Endothelial cell of umbilical vein (primary cell): Measurements from ENCODE around the gene PCED1B. TPM values are rescaled to one million over a fixed set of nuclear protein-coding genes. Genes with fewer than 3 reads are reported as not detected.

Experiments
- BruUV-seq: library from RNA; stranded (reverse); fragments of 400-500 nt; replicated peaks from 2 replicates; lab custom pipeline; 2021; lab: Mats Ljungman, UMichigan
- CTCF ChIA-PET: fragments of 300-600, 350-600 bp; sonication (Branson Sonifier 250); formaldehyde crosslinking; loops from one replicate; lab custom pipeline; 2021; ENCODE audit warnings: antibody characterized with exemption, inconsistent platforms; lab: Charles Lee
- POLR2A ChIA-PET: fragments of 300-600, 350-600 bp; sonication (Branson Sonifier 250); formaldehyde crosslinking; loops from one replicate; lab custom pipeline; 2021; ENCODE audit warnings: antibody characterized with exemption, inconsistent platforms; lab: Charles Lee
- DNase-seq: peaks from one replicate; pipeline ENCODE4 v3.0.0-alpha.2; 2011; ENCODE audit warnings: low read depth, low spot score
- FAIRE-seq: peaks from 2 replicates; lab custom pipeline; 2011; peaks lifted over from hg19 to GRCh38; lab: Jason Lieb, UNC
- H2AFZ ChIP-seq: 2 replicates; pipeline ENCODE4 v1.6.0; 2012; ENCODE audit warnings: low read depth, low read length, control low read depth, inconsistent platforms
- H3K27ac ChIP-seq: 2 replicates; pipeline ENCODE4 v1.5.1; 2011; ENCODE audit warnings: low read depth, mild to moderate bottlenecking, control low read depth, low read length, moderate library complexity; ENCODE audit not compliant: insufficient read depth
- H3K27me3 ChIP-seq, 2 experiments: 2 replicates each; pipeline versions ENCODE4 v1.6.0 to v1.6.1; 2011; ENCODE audit warnings: low read length in 2 of 2, mixed read lengths in 1 of 2; ENCODE audit not compliant: control insufficient read depth in 2 of 2, insufficient read depth in 2 of 2
- H3K36me3 ChIP-seq, 2 experiments: 2 replicates in 1 of 2; 3 replicates in 1 of 2; pipeline ENCODE4 v1.5.1; 2011; ENCODE audit warnings: low read length in 2 of 2, mild to moderate bottlenecking in 1 of 2, moderate library complexity in 1 of 2; ENCODE audit not compliant: control insufficient read depth in 2 of 2, insufficient read depth in 2 of 2; ENCODE audit errors: extremely low read depth in 1 of 2
- H3K4me1 ChIP-seq: 3 replicates; pipeline ENCODE4 v1.5.1; 2011; ENCODE audit warnings: mild to moderate bottlenecking, low read length; ENCODE audit not compliant: control insufficient read depth, insufficient read depth; ENCODE audit errors: extremely low read depth
- H3K4me2 ChIP-seq: 2 replicates; pipeline ENCODE4 v1.6.1; 2011; ENCODE audit warnings: low read length, control low read depth, mixed read lengths; ENCODE audit not compliant: insufficient read depth
- H3K4me3 ChIP-seq, 3 experiments: fragments of 200-600 bp in 1 of 3; sonication (generic), shearing (Covaris generic) in 1 of 3; replicated peaks in 1 of 3; 2 replicates each; pipeline ENCODE4 v1.5.1; 2011 to 2016; ENCODE audit warnings: control low read depth in 3 of 3, low read length in 3 of 3, mild to moderate bottlenecking in 2 of 3, inconsistent platforms in 1 of 3, low read depth in 1 of 3, moderate library complexity in 1 of 3; ENCODE audit not compliant: insufficient read depth in 1 of 3
- H3K79me2 ChIP-seq: 2 replicates; pipeline ENCODE4 v1.6.0; 2012; ENCODE audit warnings: low read length, inconsistent platforms; ENCODE audit not compliant: control insufficient read depth, insufficient read depth
- H3K9ac ChIP-seq: replicated peaks from 2 replicates; pipeline ENCODE3; 2011; ENCODE audit warnings: low read length, control low read depth; ENCODE audit not compliant: insufficient read depth; ENCODE audit errors: extremely low read depth
- H3K9me1 ChIP-seq: replicated peaks from 3 replicates; pipeline ENCODE4 v1.6.0; 2011; ENCODE audit warnings: mild to moderate bottlenecking, low read length; ENCODE audit not compliant: control insufficient read depth, insufficient read depth; ENCODE audit errors: extremely low read depth
- H3K9me3 ChIP-seq: replicated peaks from 2 replicates; pipeline ENCODE4 v1.5.1; 2012; ENCODE audit warnings: low read length, inconsistent platforms; ENCODE audit not compliant: control insufficient read depth, insufficient read depth
- H4K20me1 ChIP-seq: replicated peaks from 2 replicates; pipeline ENCODE3; 2011; ENCODE audit warnings: mild to moderate bottlenecking, low read length; ENCODE audit not compliant: control insufficient read depth, insufficient read depth; ENCODE audit errors: extremely low read depth
- CTCF ChIP-seq, 2 donors: IDR thresholded peaks; 1 replicate in 1 of 2; 2 replicates in 1 of 2; pipeline ENCODE4 v1.5.1; 2011; ENCODE audit warnings: low read length in 2 of 2, mild to moderate bottlenecking in 2 of 2, moderate library complexity in 2 of 2, control low read depth in 1 of 2, inconsistent platforms in 1 of 2, low read depth in 1 of 2; ENCODE audit not compliant: insufficient read depth in 1 of 2; ENCODE audit errors: extremely low read depth in 1 of 2
- EZH2 ChIP-seq: IDR thresholded peaks from 2 replicates; pipeline ENCODE4 v1.6.1; 2012; ENCODE audit warnings: borderline replicate concordance, low read depth, mild to moderate bottlenecking, moderate library complexity, low read length, inconsistent platforms; ENCODE audit not compliant: severe bottlenecking
- GATA2 ChIP-seq: IDR thresholded peaks from 2 replicates; pipeline ENCODE4 v1.7.0; 2011; ENCODE audit warnings: low read depth, mild to moderate bottlenecking, moderate library complexity, mixed read lengths, low read length; ENCODE audit not compliant: insufficient read length, insufficient read depth
- JUN ChIP-seq: IDR thresholded peaks from 2 replicates; pipeline ENCODE4 v1.6.1; 2011; ENCODE audit warnings: borderline replicate concordance, low read depth; ENCODE audit not compliant: insufficient read length, insufficient read depth
- MAX ChIP-seq: IDR thresholded peaks from 2 replicates; pipeline ENCODE4 v1.6.1; 2011; ENCODE audit not compliant: insufficient read depth, insufficient read length
- POLR2A ChIP-seq: IDR thresholded peaks from 2 replicates; pipeline ENCODE4 v1.6.1; 2012; ENCODE audit warnings: low read depth, mild to moderate bottlenecking, control low read depth, low read length
- POLR2AphosphoS5 ChIP-seq: IDR thresholded peaks from 2 replicates; pipeline ENCODE4 v1.6.1; 2012; ENCODE audit warnings: low read depth, mild to moderate bottlenecking, control low read depth, low read length, moderate library complexity; ENCODE audit not compliant: insufficient read depth
- dilution Hi-C: fragments of 300-500 bp; cut with MboI; formaldehyde crosslinking; loops from one replicate; pipeline ENCODE4 v1.15.0; 2019; ENCODE audit warnings: low sequenced_read_pairs; ENCODE audit not compliant: extremely low pct_ligation_motif_present
- intact Hi-C: fragments of 100-400 bp; cut with micrococcal nuclease; formaldehyde crosslinking; loops from one replicate; pipeline ENCODE4 v1.10.0; 2022
- polyA plus RNA-seq, 4 experiments: library from polyadenylated mRNA; depleted of rRNA in 3 of 4; stranded (reverse) in 3 of 4; unstranded in 1 of 4; fragments of >200 nt; gene quantifications; 2 replicates each; pipeline versions ENCODE4 v1.2.1 to v1.2.3, GENCODE V29; 2011 to 2012; ENCODE audit warnings: missing spikeins in 1 of 4
- total RNA-seq: library from RNA; stranded (reverse); gene quantifications from 2 replicates; pipeline ENCODE4 v1.2.3, GENCODE V29; 2021

Gene PCED1B
- total and polyA plus RNA-seq, 2 donors (not counting 3 experiments of a cell fraction or from before 2014, with no cell fraction given) = 1.7 to 2.6 TPM

- Histone ChIP-seq H3K27me3 (no peaks in the 10 kb centered on the region), H3K27ac (no peak overlapping the region), H3K4me1 (no peaks in the 10 kb centered on the region), H3K4me3 (no peak overlapping the region), H3K4me2 (no peak overlapping the region), H3K36me3 (no peaks in the 10 kb centered on the region), H4K20me1 (no peaks in the 10 kb centered on the region), H2AFZ (no peak overlapping the region), H3K79me2 (no peaks in the 10 kb centered on the region), H3K9me3 (no peaks in the 10 kb centered on the region), H3K9ac (no peak overlapping the region), H3K9me1 (no peaks in the 10 kb centered on the region)
- TF ChIP-seq GATA2 = no peak
- no peak for TF ChIP-seq EZH2
- TF ChIP-seq POLR2A = no peak
- no peak for TF ChIP-seq POLR2AphosphoS5
- no peak for TF ChIP-seq JUN
- no peak for TF ChIP-seq MAX
- peak; percentile 17 to 25 for TF ChIP-seq CTCF (IDR thresholded peaks at IDR 0.05; ENCODE audit: extremely low read depth in 1 of 2, insufficient read depth in 1 of 2, low read depth in 1 of 2, low read length in 2 of 2)
- intact Hi-C loops (loop anchor here (1.0 to 10.0 kb wide), 5 partner anchors 275 to 654 kb away; no protein-coding TSS in a partner anchor), dilution Hi-C loops (no loop called here)
- FAIRE-seq (peak; percentile 74), DNase-seq (peak; percentile 74)
- ChIA-PET POLR2A (interaction anchor here (1.1 kb wide), 1 partner anchor 365 kb away, joined by 3 read pairs; no protein-coding TSS in a partner anchor), CTCF (interaction anchor here (0.6 to 6.4 kb wide), 71 partner anchors 9 to 961 kb away, joined by 3 to 306 read pairs (median 5); partner anchors contain the start of genes AMIGO2 and PCED1B)
- BruUV-seq = no TSS peak
Measured at GRCh38 chr12:47032644-47033043, 46.8 kb upstream of the PCED1B start.
